ENCODE data around the gene OR2S2.

DNA sequence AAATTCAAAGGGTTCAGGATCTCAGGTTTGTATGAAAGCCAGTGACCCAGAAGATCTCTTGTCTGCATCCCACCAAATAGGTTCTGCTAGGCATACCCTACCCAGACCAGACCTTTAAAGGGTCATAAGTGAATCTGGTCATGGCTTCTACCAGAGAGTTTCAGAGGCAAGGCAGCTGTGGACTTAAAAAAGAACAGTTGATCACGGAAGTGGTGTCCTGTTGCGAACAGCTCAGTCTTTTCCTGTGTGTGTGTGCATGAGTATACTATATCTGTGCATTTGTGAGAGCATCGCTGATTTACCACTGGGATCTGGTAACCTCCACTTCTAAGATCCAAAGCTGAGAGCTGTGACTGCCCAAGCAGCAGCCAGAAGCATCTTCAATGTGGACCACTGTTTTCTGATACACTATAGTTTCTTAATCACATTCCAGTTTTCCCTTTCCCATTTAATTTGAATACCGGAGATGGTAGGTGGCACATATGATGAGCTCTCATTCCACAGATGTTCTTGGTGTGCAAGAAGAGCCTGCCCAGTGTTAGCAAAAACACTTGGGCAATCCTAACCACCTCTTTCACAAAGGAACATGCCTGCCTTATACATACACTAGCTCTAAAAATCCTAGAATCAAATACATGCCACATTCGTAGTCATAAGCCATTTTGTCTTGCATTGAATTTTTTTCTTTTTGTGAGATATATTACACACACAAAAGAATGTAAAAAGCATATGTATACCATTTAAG is 36.2 kb upstream of the OR2S2 start:
- TF ChIP-seq FOXJ3 (CRISPR knock-in tag; IDR thresholded peaks at IDR 0.05; ENCODE audit: borderline replicate concordance) (no peak), RELA (CRISPR knock-in tag; IDR thresholded peaks at IDR 0.05; ENCODE audit: borderline replicate concordance) (no peak), SMAD3 (CRISPR knock-in tag; IDR thresholded peaks at IDR 0.05; ENCODE audit: borderline replicate concordance) (no peak), IRF2 (CRISPR knock-in tag; IDR thresholded peaks at IDR 0.05; ENCODE audit: borderline replicate concordance, low read depth) (no peak), SP1 (CRISPR knock-in tag; conservative IDR thresholded peaks at IDR 0.05) (no peak), CBFB (CRISPR knock-in tag; IDR thresholded peaks at IDR 0.05; ENCODE audit: low read depth) (no peak), ZNF263 (CRISPR knock-in tag; IDR thresholded peaks at IDR 0.05; ENCODE audit: low read depth) (no peak)
- TF ChIP-seq, protein P1, sequence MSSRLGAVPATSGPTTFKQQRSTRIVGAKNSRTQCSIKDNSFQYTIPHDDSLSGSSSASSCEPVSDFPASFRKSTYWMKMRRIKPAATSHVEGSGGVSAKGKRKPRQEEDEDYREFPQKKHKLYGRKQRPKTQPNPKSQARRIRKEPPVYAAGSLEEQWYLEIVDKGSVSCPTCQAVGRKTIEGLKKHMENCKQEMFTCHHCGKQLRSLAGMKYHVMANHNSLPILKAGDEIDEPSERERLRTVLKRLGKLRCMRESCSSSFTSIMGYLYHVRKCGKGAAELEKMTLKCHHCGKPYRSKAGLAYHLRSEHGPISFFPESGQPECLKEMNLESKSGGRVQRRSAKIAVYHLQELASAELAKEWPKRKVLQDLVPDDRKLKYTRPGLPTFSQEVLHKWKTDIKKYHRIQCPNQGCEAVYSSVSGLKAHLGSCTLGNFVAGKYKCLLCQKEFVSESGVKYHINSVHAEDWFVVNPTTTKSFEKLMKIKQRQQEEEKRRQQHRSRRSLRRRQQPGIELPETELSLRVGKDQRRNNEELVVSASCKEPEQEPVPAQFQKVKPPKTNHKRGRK (CRISPR knock-in tag; IDR thresholded peaks at IDR 0.05; ENCODE audit: borderline replicate concordance): no peak
- TF ChIP-seq, protein P2, sequence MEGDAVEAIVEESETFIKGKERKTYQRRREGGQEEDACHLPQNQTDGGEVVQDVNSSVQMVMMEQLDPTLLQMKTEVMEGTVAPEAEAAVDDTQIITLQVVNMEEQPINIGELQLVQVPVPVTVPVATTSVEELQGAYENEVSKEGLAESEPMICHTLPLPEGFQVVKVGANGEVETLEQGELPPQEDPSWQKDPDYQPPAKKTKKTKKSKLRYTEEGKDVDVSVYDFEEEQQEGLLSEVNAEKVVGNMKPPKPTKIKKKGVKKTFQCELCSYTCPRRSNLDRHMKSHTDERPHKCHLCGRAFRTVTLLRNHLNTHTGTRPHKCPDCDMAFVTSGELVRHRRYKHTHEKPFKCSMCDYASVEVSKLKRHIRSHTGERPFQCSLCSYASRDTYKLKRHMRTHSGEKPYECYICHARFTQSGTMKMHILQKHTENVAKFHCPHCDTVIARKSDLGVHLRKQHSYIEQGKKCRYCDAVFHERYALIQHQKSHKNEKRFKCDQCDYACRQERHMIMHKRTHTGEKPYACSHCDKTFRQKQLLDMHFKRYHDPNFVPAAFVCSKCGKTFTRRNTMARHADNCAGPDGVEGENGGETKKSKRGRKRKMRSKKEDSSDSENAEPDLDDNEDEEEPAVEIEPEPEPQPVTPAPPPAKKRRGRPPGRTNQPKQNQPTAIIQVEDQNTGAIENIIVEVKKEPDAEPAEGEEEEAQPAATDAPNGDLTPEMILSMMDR (IDR thresholded peaks at IDR 0.05): no peak
- TF ChIP-seq, protein P3, sequence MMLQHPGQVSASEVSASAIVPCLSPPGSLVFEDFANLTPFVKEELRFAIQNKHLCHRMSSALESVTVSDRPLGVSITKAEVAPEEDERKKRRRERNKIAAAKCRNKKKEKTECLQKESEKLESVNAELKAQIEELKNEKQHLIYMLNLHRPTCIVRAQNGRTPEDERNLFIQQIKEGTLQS (CRISPR knock-in tag; conservative IDR thresholded peaks at IDR 0.05): no peak
- TF ChIP-seq, protein P4, sequence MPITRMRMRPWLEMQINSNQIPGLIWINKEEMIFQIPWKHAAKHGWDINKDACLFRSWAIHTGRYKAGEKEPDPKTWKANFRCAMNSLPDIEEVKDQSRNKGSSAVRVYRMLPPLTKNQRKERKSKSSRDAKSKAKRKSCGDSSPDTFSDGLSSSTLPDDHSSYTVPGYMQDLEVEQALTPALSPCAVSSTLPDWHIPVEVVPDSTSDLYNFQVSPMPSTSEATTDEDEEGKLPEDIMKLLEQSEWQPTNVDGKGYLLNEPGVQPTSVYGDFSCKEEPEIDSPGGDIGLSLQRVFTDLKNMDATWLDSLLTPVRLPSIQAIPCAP (CRISPR knock-in tag; IDR thresholded peaks at IDR 0.05): no peak
- TF ChIP-seq, protein P5, sequence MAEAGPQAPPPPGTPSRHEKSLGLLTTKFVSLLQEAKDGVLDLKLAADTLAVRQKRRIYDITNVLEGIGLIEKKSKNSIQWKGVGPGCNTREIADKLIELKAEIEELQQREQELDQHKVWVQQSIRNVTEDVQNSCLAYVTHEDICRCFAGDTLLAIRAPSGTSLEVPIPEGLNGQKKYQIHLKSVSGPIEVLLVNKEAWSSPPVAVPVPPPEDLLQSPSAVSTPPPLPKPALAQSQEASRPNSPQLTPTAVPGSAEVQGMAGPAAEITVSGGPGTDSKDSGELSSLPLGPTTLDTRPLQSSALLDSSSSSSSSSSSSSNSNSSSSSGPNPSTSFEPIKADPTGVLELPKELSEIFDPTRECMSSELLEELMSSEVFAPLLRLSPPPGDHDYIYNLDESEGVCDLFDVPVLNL (CRISPR knock-in tag; IDR thresholded peaks at IDR 0.05; ENCODE audit: borderline replicate concordance, low read depth): no peak
- TF ChIP-seq, protein P6, sequence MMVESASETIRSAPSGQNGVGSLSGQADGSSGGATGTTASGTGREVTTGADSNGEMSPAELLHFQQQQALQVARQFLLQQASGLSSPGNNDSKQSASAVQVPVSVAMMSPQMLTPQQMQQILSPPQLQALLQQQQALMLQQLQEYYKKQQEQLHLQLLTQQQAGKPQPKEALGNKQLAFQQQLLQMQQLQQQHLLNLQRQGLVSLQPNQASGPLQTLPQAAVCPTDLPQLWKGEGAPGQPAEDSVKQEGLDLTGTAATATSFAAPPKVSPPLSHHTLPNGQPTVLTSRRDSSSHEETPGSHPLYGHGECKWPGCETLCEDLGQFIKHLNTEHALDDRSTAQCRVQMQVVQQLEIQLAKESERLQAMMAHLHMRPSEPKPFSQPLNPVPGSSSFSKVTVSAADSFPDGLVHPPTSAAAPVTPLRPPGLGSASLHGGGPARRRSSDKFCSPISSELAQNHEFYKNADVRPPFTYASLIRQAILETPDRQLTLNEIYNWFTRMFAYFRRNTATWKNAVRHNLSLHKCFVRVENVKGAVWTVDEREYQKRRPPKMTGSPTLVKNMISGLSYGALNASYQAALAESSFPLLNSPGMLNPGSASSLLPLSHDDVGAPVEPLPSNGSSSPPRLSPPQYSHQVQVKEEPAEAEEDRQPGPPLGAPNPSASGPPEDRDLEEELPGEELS (CRISPR knock-in tag; IDR thresholded peaks at IDR 0.05): no peak
- TF ChIP-seq, protein P7, sequence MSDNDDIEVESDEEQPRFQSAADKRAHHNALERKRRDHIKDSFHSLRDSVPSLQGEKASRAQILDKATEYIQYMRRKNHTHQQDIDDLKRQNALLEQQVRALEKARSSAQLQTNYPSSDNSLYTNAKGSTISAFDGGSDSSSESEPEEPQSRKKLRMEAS (CRISPR knock-in tag; IDR thresholded peaks at IDR 0.05): no peak

Measured in WTC11 (cell line).